OCI-M2 (cell line): Measurements from ENCODE around the gene TMEM132D.

Experiments
- DNase-seq: peaks from one replicate; lab custom pipeline; 2025; ENCODE audit not compliant: unreplicated experiment; lab: John Stamatoyannopoulos, UW

Gene TMEM132D

DNA sequence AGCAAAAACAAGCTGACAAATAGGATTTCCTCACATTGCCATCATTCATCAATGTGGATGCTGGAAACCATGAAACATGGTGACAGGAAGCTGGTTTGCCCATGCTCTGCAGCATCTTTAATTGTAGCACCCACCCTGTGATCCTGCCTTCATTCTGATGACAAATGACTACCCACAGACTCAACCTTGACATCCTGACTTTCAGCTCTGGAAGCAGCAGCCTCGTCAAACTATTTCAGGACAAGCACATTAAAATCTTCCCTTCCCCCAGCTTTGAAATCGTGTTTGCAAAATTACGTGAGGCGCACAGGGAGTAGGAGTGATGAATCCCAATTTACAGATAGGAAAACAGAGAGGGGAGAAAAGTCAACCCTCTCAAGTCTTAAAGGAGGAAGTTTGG, 765.0 kb downstream of the TMEM132D start:
- no peak for DNase-seq

DNA sequence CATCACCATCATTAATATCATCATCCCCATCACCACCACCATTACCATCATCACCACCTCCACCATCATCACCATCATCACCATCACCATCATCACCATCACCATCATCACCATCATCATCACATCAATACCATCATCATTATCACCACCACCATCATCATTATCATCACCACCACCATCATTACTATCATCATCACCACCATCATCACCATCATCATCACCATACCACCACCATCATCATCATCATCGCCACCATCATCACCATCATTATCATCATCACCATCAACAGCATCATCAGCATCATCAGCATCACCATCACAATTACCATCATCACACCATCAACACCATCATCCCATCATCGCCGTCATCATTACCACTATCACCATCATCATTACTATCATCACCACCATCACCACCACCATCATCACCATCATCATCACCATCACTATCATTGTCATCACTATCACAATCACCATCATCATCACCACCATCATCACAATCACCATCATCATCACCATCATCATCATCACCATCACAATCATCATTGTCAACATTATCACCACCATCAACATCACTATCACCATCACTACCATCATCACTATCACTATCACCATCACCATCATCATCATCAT, 767.0 kb downstream of the TMEM132D start:
- DNase-seq, result no peak

DNA sequence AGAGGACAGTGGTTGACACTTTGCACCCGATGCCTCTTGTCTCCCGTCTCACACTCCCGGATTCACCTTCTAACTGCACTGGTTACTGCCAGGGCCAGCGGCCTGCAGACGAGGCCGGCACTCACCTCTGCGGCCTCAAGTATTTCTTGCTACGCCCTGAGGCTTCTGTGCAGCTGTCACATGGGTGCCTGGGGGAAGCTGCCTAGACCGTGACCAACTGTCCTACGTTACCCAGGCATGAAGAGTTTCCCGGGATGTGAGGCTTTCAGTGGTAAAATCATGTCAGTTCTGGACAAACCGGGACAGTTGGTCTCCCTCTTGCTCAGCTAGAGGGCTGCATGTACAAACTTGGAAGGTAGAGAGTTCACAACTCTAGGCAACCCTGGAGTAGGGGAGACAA, 776.1 kb downstream of the TMEM132D start:
- DNase-seq, result no peak

DNA sequence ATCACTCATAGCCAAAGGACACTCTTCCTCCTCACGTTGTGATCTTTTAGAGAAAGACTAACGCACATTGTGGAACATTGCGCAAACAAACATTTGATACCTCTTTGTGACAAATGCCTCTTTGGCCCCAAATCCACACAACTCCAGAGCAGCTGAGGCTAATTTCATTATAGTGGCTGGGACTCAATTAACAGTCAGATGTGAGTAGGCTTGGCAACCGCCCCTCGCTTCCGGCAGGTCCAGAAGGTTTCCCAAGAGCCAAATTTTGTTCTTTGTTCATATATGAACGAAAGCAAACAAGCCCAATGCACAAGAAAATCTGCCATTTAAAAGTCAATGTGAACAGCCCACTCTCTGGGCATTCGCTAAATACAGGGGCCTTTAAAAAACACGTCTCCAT, 776.6 kb downstream of the TMEM132D start:
- no peak for DNase-seq

DNA sequence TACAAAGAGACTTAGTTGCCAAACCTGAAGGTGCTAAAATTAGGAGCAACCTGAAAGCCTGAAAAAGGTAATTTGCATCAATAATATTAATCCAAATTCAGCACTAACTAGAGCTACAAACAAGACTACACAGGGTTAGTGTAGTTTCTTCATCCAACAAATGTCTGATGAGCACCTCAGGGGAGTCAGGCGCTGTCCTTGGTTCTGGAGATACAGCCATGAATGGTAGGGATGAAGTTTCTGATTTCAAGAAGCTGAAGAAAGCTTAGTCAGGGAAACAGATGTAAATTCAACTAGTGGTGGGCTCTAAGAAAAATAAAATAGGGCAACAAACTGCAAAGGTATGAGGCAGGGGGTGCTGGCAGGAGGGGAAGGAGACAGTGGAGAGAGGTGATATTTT, 784.3 kb downstream of the TMEM132D start:
- DNase-seq, result no peak

DNA sequence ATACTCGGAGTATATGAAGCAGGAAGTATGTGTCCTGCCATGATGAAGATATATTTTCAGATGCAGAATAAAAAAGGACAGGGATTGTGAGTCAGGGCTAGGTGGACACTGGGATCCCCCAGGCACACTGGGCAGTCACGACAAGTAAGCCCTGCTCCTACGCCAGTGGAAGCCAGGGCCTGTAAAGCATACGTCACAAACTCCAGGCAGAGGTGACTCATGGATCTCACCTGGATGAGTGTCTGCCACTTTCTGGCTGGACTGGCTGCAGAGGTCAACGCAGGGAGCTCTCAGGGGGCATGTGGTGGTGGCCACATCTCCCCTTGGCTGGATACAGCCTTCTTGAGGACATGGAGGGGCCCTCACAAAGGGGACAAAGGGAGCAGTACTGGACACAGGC, 788.3 kb downstream of the TMEM132D start:
- DNase-seq, result no peak

DNA sequence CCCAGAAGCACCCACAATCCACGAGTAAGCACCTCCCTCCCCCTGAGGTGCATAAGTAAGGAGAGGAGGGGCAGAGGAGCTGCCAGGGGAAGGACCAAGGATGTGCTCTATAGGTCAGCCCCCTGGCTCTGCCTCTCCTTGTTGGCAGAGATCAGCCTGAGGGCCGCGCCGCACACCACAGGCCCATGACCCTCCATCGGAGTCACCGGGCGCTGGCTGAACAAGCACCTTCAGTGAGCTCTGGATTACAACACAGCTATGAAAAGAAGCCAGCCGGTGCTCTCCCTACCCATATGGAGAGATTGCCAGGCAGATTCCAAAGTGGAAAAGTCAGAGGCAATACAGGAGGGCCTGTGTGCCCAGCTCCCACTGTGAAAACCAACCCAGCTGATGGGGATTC, 793.2 kb downstream of the TMEM132D start:
- DNase-seq, result no peak

DNA sequence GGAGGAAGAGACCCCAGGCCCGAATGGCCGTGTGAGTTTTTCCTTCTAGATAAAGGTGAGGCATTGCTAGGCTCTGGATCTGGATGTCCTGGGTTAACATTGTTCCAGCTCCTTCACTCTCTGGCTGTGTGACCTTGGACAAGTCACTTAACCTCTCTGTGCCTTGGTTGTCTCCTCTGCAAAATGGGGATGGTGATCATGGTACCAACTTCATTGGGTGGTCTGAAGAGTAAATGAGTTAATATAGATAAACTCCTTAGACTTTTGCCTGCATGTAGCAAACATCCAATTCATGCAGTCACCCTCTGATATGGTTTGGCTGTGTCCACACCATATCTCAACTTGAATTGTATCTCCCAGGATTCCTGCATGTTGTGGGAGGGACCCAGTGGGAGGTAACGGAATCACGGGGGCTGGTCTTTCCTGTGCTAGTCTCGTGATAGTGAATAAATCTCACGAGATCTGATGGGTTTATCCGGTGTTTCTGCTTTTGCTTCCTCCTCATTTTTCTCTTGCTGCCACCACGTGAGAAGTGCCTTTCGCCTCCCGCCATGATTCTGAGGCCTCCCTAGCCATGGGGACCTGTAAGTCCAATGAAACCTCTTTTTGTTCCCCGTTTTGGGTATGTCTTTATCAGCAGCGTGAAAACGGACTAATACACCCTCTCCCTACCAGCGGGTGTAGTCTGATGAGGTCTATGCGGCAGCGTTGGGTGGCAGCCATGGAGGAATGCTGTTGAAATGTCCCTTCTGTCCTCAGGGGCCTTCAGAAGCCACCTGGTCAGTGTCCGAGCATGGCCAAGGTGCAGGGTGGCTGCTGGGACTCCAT, 794.4 kb downstream of the TMEM132D start:
- DNase-seq, result no peak

DNA sequence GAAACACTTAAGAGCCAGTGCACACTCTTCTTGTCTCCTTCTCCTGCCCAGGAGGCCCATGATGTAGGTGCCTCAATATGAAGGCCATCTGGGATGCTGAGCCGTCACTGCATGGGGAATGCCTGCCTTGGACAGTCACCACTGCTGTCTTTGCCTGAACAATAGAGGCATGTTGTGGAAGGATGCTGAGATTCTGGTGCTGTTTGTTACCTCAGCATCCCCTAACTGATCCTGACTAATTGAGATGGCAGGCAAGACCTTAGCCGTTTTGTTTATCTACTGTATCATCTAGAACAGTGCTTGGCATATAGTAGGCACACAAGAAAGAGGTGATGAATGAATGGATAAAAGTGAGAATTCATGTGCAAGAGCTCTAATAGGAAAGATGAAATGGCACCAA, 797.1 kb downstream of the TMEM132D start:
- DNase-seq, result no peak

DNA sequence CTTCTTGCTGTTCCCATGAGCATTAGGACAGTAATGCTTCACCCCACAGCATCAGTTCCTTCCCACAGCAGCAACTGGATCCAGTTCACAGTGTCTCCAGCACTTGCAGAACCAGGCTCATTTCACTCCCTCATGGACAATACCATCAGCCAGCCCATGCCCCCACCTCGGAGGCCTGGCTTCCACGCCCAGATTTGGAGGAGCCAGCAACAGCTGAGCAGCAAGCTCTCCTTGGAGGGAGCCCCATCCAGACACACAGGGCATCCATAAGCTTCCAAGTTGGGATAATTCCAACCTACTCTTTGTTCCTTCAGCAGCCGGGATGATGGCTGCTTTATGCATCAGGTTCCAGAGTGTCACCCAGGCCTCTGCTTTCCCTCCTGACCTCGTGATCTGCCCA, 800.6 kb downstream of the TMEM132D start:
- DNase-seq, result no peak

DNA sequence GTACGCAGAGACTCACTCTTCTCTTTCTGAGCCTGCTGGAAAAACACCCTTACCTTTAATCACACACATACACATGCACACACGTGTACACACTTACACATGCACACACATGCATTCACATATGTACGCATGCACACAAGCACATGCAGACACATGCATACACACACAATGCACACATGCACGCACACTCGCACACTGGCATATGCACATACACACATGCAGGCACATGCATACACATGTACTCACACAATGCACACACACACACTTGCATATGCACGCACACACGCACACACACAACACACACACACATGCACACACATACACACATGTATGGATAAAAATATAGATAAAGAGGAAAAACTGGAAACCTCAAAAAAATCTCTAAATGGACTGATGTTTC, 801.6 kb downstream of the TMEM132D start:
- DNase-seq, result no peak

DNA sequence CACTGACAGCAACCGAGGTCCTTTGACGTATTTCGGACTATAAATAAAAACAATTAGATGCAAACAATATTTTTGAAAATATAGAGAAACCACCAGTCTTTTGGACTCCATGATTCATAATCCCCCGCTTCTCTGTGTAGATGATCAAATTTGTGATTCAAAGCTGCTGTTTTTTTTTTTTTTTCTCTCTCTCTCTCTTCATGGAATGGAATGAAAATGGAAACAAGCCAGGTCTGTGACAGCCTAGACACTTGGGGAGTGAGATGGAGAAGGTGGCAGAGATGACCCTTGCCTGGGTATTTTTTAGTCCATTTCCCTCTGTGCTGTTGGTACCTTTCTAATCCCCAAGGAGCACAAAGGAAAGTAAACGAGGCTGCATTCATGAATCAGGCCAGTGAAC, 802.0 kb downstream of the TMEM132D start:
- DNase-seq, result no peak

DNA sequence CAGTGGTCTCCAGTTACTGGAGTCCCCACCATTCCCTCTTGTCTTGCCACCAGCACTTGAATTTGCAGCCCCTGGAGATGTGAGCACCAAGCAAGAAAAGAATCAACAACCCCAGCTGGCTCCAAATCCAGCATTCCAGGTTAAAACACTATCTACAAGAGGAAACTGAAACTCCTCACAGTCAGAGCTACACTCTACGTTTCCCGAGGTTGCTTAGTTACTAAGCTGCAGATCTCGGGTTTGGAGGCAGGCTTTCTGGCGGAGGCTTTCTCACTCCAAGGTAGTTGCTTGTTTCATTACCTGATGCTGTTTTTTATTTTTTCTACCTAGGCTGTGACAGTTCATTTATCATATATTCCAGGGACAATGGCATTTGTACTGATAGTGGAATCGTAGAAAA, 802.4 kb downstream of the TMEM132D start:
- no peak for DNase-seq

DNA sequence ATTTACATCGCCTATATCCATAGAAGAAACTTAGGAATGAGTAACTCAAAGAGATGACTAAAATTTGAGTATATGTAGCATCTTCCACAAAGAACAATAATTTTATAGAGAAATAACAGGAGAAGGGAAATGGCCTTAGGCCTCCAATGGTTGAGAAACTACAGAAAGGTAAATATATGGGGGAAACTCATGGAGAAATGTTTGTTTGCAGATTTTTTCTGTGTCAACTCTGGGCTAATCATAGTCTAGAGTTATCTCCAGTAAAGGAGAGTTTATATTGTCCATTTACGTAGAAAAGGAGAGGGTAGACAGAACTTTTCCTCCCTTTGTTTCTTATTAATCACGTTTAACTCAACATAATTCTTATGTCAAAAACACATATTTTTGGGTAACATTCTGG, 806.4 kb downstream of the TMEM132D start:
- no peak for DNase-seq

DNA sequence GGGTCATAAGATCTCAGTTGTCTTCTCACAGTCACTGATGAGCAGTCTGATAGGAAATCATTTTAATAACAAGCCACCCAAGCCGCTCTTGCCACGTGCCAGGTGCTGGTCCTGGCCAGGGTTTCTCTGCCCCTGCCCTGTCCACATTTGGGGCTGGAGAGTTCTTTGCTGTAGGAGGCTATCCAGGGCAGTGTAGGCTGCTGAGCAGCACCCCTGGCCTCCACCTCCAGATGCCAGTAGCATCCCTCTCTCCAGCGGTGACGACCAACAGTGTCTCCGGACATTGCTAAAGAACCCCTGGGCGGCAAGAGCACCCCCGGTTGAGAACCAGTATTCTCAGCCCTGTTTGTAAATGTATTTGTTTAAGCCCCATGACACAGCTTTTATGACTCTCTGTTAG, 806.9 kb downstream of the TMEM132D start:
- no peak for DNase-seq

DNA sequence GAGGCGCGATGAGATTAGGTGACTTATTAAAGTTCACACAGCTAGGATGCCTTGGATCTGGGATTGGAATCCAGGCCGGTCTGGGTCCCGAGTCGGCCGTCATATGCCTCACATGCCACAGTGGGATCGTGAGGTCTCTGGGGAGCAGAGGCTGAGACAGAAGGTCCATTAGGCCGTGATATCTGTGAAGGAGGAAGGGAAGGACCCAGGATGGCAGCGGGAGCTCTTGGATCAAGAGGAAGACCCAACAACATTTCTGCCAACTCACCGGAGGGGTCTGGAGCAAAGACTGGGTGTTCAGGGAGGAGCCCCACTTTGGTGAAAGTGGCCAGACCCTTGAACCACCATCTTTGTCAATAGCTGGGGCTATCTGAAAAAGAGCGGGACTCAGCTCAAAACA, 807.6 kb downstream of the TMEM132D start:
- DNase-seq, result no peak

DNA sequence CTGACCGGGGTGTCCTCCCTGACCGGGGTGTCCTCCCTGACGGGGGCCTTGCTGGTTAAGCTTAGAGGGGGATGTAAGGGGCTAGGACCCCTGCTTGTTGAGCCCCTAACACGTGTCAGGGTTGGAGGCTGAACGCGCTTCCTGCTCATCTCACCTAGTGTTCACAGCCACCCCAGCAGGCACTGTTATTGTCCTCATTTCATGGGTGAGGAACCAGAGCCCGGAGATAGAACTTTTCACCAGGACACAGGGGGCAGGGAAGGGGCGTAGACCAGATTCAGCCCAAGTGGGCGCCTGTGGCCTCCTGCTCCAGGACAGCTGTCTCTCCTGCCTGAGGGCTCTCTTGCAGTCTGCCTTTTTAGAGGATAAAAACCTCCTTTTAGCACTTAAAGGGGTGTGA, 814.2 kb downstream of the TMEM132D start:
- DNase-seq, result no peak

DNA sequence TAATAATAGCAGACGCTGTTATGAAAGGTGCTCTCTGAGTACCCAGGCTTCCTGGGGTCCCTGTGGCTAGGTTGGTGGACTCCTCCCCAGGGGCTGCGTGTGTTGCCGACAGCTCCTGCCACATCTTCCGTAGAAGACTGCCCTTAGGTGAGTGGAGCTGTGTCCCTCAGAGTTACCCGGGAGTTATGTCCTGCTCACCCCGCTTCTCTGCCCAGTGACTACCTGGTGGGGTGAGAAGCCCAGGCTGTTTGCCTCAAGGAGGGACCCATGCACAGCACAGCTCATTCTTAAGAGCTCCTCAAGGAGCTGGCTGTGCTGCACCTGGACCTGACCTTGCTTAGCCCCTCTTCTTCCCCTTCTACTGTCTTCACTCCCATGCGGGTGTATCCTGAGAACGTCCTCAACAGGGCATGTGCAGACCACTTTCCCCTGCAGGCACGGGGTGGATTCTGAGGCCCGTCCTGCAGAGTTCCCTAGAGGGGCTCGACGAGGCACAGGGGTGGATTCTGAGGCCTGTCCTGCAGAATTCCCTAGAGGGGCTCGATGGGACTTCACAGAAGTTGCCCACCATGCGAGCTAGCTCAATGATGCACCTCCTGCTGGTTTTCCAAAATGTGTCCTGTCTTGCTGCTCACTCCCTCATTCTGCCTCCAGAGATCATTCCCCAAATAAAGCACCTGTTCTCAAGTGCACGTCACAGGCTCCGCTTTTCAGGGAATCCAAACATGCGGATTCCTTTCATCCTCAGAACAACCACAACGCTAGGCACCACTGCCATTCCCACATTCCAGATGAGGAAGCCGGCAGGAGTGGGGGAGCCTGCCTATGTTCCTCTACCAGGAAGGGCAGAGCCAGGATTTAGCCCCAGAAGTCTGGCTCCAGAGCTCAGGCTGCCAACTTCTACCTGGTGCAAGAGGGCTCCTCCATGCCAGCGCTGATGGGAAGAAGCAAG, 818.7 kb downstream of the TMEM132D start:
- DNase-seq, result no peak

DNA sequence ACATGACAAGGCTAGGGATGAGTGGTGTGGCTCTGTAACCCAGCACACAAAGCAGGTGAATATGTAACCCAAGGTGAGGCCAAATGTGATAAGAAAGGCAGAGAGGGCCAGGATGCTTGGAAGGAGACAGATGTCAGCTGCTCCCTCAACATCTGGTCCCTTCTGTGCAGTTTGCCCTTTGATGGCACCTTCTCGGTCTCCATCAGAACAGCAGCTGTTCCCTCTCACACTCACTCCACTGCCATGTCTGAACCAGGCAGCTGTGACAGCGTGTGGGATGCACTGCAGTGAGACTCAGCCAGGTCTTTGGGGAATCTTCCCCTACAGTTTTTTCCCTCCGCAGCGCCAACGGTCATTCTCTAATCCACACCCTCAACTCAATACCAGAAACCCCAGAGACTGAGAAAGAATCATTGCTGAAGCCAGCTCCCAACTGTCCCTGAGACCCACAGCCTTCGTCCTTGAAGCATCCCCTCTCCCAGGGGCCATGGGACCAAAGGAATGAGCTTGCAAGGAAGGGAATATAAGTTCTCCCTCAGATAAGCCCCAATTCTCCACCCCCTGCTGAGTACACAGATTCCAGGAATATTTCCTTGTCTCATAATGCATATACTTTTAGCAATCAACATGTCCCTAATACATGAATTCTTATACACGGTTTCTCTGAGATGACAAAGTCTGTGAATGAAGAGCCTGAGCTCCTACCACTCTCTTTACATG, 820.5 kb downstream of the TMEM132D start:
- DNase-seq, result no peak

DNA sequence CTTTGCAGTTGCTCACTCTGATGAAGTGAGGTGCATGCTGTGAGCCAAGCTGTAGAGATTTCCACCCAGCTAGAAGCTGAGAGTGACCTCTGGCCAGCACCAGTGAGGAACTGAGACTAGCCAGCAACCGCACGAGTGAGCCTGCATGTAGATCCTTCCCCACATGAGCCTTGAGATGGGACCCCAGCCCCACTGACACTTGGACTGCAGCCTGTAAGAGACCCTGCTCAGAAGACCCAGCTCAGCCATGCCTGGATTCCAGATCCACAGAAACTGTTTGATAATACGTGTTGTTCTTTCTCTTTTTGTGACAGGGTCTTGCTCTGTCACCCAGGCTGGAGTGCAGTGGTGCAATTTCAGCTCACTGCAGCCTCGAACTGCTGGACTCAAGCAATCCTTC, 821.4 kb downstream of the TMEM132D start:
- DNase-seq, result no peak

DNA sequence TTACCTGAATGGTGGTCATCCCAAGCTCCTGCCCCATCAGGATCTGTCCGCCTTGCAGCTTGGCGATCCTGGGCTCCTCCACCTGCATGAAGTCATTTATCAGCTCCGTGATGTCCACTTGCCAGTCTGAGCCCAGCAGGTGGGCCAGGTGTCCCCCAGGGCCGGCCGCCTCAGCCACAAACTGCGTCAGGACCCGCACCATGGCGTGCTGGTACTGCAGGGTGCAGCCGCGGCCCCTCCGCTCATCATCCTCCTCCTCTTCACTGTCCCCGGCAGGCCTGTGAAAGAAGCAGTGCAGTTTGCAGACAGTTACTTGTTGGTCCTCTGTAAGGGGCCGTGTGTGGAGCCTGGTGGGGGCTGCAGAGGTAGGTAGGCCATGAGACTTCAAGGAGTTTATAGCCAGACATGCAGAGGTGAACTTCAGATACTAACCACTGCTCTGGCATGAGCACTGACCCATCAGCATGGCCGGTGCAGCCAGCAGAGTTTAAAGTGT, 822.0 kb downstream of the TMEM132D start:
- no peak for DNase-seq
